Measurements from ENCODE around the gene OSBPL7.

Gene OSBPL7

DNA sequence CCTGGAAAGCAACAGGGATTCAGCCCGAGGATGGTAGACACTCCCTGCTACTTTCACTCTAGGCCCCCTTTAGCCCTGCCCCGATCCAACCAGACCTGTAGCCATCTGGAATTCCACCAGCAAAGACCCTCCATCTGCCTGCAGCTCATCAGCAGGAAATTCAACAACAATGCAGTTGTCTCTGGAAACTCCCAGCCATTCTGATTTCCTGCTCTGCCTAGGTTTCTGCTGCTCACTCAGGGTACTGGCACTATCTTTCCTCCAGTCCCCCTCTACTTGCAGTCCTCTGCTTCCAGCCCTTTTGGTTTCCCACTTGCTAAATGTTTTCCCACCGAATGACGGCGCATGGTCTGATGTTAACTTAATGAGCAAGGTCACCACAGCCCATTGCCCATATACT lies 32.0 kb upstream of the OSBPL7 start:
- no peak for DNase-seq (ENCODE audit: low spot score)
- H3K27ac ChIP-seq: no peak overlapping the region
- no peak for TF ChIP-seq CTCF (IDR thresholded peaks at IDR 0.05)
- H3K4me3 ChIP-seq: no peak overlapping the region

- no peak for TF ChIP-seq CTCF (IDR thresholded peaks at IDR 0.05)
- DNase-seq (ENCODE audit: low spot score): no peak
- no peak overlapping the region for H3K27ac ChIP-seq
- H3K4me3 ChIP-seq: no peak overlapping the region
Measured at GRCh38 chr17:47852113-47852949, 30.7 kb upstream of the OSBPL7 start.

DNA sequence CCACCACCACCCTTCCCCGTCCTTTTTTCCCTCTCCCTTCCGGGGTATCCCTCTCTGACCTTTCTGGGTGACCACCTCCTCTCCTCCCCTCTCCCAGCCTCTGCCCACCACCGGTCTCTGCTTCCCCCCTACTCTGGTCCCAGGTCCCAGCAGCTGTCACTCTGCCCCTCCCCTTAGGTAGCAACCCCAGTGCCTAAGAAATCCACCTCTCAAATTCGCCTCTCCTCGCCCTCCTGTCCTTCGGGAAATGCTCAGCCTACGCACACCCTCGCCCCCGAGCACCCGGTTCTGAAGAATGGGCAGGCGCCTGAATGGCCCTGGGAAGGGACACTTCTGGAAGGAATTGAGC lies 30.1 kb upstream of the OSBPL7 start:
- no peak for DNase-seq (ENCODE audit: low spot score)
- Histone ChIP-seq H3K4me3 (no peak overlapping the region), H3K27ac (no peak overlapping the region)
- no peak for TF ChIP-seq CTCF (IDR thresholded peaks at IDR 0.05)

- H3K4me3 ChIP-seq: peak within 1 kb of the TSS; percentile 53
- DNase-seq (ENCODE audit: low spot score): no peak
- H3K27ac ChIP-seq: no peak within 1 kb of the TSS
- no peak for TF ChIP-seq CTCF (IDR thresholded peaks at IDR 0.05)
Measured at GRCh38 chr17:47850692-47851573, 29.3 kb upstream of the OSBPL7 start, which contains the start of gene SP6. TSS of gene SP6 (minus strand) at chr17:47851163. CDS start at chr17:47848429, 2,734 bp downstream.

DNA sequence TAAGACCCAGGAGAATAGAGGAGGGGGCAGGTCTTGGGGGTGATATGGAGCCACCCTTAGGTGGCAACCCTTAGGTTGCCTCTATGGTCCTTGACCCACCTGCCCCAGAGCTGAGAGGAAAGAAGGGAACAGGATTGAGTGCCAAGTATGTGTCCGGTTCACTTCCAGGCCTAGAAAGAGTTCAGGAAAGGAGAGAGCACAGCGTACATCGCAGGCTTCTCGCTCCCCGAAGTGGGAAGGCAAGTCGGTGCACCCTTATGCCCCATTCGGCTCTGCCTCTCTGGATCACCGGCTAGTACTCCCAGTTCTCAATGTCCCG lies 28.7 kb upstream of the OSBPL7 start:
- TF ChIP-seq CTCF (IDR thresholded peaks at IDR 0.05): no peak
- no peak for DNase-seq (ENCODE audit: low spot score)
- Histone ChIP-seq H3K4me3 (peak overlapping the region; percentile 53), H3K27ac (no peak overlapping the region)

GRCh38 chr17:47848198-47848513 lies 26.6 kb upstream of the OSBPL7 start:
- Histone ChIP-seq H3K4me3 (no peak overlapping the region), H3K27ac (no peak overlapping the region)
- no peak for TF ChIP-seq CTCF (IDR thresholded peaks at IDR 0.05)
- DNase-seq (ENCODE audit: low spot score): no peak

Measured in coronary artery (tissue), 2 donors.